PC-3 (cell line): Measurements from ENCODE around the gene RER1. TPM values are rescaled to one million over a fixed set of nuclear protein-coding genes. Genes with fewer than 3 reads are reported as not detected.

Experiments used
- total RNA-seq: library from RNA; depleted of rRNA; stranded (reverse); fragments of >200 nt; gene quantifications from 2 replicates; pipeline ENCODE4 v1.2.3, GENCODE V29; 2014; rRNA removed

The RER1 gene
- total RNA-seq, 1 experiment from 2014 or later: 160 TPM

Other genes with a start within 250 kb of the RER1 start
- gene FAAP20, start 197.1 kb upstream of the RER1 start, total RNA-seq: 114 and 148 TPM in 2 replicates
- gene SKI, start 163.5 kb upstream of the RER1 start, total RNA-seq: 28.3 and 61.7 TPM in 2 replicates
- gene MORN1, start 287 bp upstream of the RER1 start, total RNA-seq: 11.2 and 30.5 TPM in 2 replicates
- 97.8 and 100 TPM in 2 replicates for gene PEX10, start 20.7 kb downstream of the RER1 start, total RNA-seq
- gene PLCH2, start 84.4 kb downstream of the RER1 start, total RNA-seq: 5.9 and 7.2 TPM in 2 replicates
- gene PANK4, start 134.8 kb downstream of the RER1 start, total RNA-seq: 69.4 and 86.9 TPM in 2 replicates
- 0.84 and 1.8 TPM in 2 replicates for gene HES5, start 138.4 kb downstream of the RER1 start, total RNA-seq
- 21.1 and 25.5 TPM in 2 replicates for gene TNFRSF14, start 164.5 kb downstream of the RER1 start, total RNA-seq
- 75.0 and 85.0 TPM in 2 replicates for gene PRXL2B, start 194.9 kb downstream of the RER1 start, total RNA-seq
- 1.8 TPM in 1 of 2 replicates, not detected in the other for gene MMEL1, start 241.2 kb downstream of the RER1 start, total RNA-seq